H1 (cell line): ENCODE data around the gene TATDN2. TPM values are rescaled to one million over a fixed set of nuclear protein-coding genes. Genes with fewer than 3 reads are reported as not detected.

Source experiments
- CHD7 ChIP-seq: fragments of 300-600 bp; sonication (generic); IDR thresholded peaks from 2 replicates; pipeline ENCODE4 v1.7.1; 2012; ENCODE audit warnings: low read length, moderate library complexity, mild to moderate bottlenecking, inconsistent platforms; ENCODE audit not compliant: insufficient replicate concordance
- CTBP2 ChIP-seq: IDR thresholded peaks from 2 replicates; pipeline ENCODE4 v1.7.0; 2011; ENCODE audit warnings: borderline replicate concordance, mild to moderate bottlenecking, moderate library complexity, mixed read lengths, low read length; ENCODE audit not compliant: insufficient read depth, insufficient read length
- GABPA ChIP-seq: IDR thresholded peaks from 2 replicates; pipeline ENCODE4 v1.6.1; 2011; ENCODE audit warnings: mild to moderate bottlenecking, low read length, moderate library complexity, borderline replicate concordance; ENCODE audit not compliant: insufficient read depth
- JUND ChIP-seq: IDR thresholded peaks from 2 replicates; pipeline ENCODE4 v1.6.1; 2011; ENCODE audit warnings: mild to moderate bottlenecking, improper control_type of control experiment, low read length
- KDM4A ChIP-seq: IDR thresholded peaks from one replicate; pipeline ENCODE4 v1.7.1; 2012; ENCODE audit warnings: low read depth, mild to moderate bottlenecking, moderate library complexity, low read length, inconsistent platforms; ENCODE audit not compliant: severe bottlenecking
- TCF12 ChIP-seq: IDR thresholded peaks from 2 replicates; pipeline ENCODE4 v1.6.1; 2011; ENCODE audit warnings: low read depth, mild to moderate bottlenecking, low read length
- polyA plus RNA-seq, 7 experiments: library from polyadenylated mRNA; depleted of rRNA in 3 of 7; stranded (reverse) in 5 of 7; unstranded in 2 of 7; fragments of >200 nt in 5 of 7; fragments of 200-250 nt in 2 of 7; gene quantifications; 1 replicate in 5 of 7; 2 replicates in 1 of 7; 4 replicates in 1 of 7; pipeline versions ENCODE4 v1.2.1 to v1.2.3, GENCODE V29; 2011 to 2013; ENCODE audit warnings: missing spikeins in 2 of 7, mixed read lengths in 2 of 7
- total RNA-seq: library from RNA; stranded (reverse); fragmentation: NEBNext Ultra II Directional; extraction: Animal tissue kit (Norgen Biotek cat#: 25700); gene quantifications from 2 replicates; pipeline ENCODE4 v1.2.1, GENCODE V29; 2021

Gene TATDN2
- total and polyA plus RNA-seq, 2 of the 8 experiments (the other 6 are each of a cell fraction or from before 2014, with no cell fraction given): 12.1 to 34.8 TPM

- no peak for TF ChIP-seq CHD7
- TF ChIP-seq JUND: no peak
- no peak for TF ChIP-seq CTBP2
- TF ChIP-seq GABPA: no peak
- no peak for TF ChIP-seq TCF12
- TF ChIP-seq KDM4A: no peak
Observed at GRCh38 chr3:10259036-10259435, 10.8 kb downstream of the TATDN2 start (continued).
